B cell (primary cell): ENCODE measurements around the gene FRMD7. TPM values are rescaled to one million over a fixed set of nuclear protein-coding genes. Genes with fewer than 3 reads are reported as not detected.

Experiments
- ATAC-seq: fragments of 200-7000 bp; cut with Tn5 transposase; one replicate; pipeline ENCODE4 v1.10.0; 2021; ENCODE audit warnings: low read depth, mild to moderate bottlenecking, moderate number of reproducible peaks, moderate library complexity
- CTCF ChIA-PET: fragments of 350-600 bp; sonication (Branson Sonifier 250); formaldehyde crosslinking; loops from one replicate; lab custom pipeline; 2021; ENCODE audit warnings: antibody characterized with exemption, inconsistent platforms; lab: Charles Lee
- POLR2A ChIA-PET: fragments of 350-600 bp; sonication (Branson Sonifier 250); formaldehyde crosslinking; loops from one replicate; lab custom pipeline; 2021; ENCODE audit warnings: antibody characterized with exemption; lab: Charles Lee
- DNase-seq: peaks from one replicate; pipeline ENCODE4 v3.0.0; 2013
- H2AFZ ChIP-seq: 2 replicates; pipeline ENCODE4 v1.6.1; 2012; ENCODE audit warnings: mild to moderate bottlenecking, low read depth, low read length; ENCODE audit not compliant: insufficient read depth, poor library complexity, severe bottlenecking
- H3K27ac ChIP-seq, 2 donors: 1 replicate in 1 of 2; 2 replicates in 1 of 2; pipeline ENCODE4 v1.5.1; 2012 to 2013; ENCODE audit warnings: low read length in 2 of 2, mild to moderate bottlenecking in 2 of 2, moderate library complexity in 1 of 2
- H3K27me3 ChIP-seq, 4 experiments: fragments of 200-600 bp in 1 of 4; sonication (generic) in 1 of 4; replicated peaks in 1 of 4; 1 replicate in 2 of 4; 2 replicates in 2 of 4; pipeline versions ENCODE4 v1.6.1 to v1.7.0; 2013 to 2016; ENCODE audit warnings: low read length in 3 of 4, mild to moderate bottlenecking in 2 of 4, mixed read lengths in 1 of 4, moderate library complexity in 1 of 4; ENCODE audit not compliant: insufficient read depth in 4 of 4, control insufficient read depth in 3 of 4; ENCODE audit errors: control extremely low read depth in 1 of 4
- H3K36me3 ChIP-seq, 2 experiments: replicated peaks in 1 of 2; 1 replicate in 1 of 2; 2 replicates in 1 of 2; pipeline versions ENCODE4 v1.6.1 to v1.7.1; 2013; ENCODE audit warnings: low read length in 1 of 2; ENCODE audit not compliant: insufficient read depth in 2 of 2, control insufficient read depth in 1 of 2; ENCODE audit errors: control extremely low read depth in 1 of 2, extremely low read depth in 1 of 2
- H3K4me1 ChIP-seq, 2 donors: fragments of 200-600 bp in 1 of 2; sonication (generic) in 1 of 2; 1 replicate in 1 of 2; 2 replicates in 1 of 2; pipeline versions ENCODE4 v1.5.1 to v1.6.1; 2013 to 2017; ENCODE audit warnings: low read length in 2 of 2; ENCODE audit not compliant: control insufficient read depth in 2 of 2, insufficient read depth in 2 of 2
- H3K4me2 ChIP-seq: replicated peaks from 2 replicates; pipeline ENCODE3; 2012; ENCODE audit warnings: mild to moderate bottlenecking, low read depth, low read length; ENCODE audit not compliant: poor library complexity, severe bottlenecking
- H3K4me3 ChIP-seq, 5 experiments: fragments of 200-600 bp in 1 of 5; sonication (generic) in 1 of 5; 1 replicate in 3 of 5; 2 replicates in 2 of 5; pipeline versions ENCODE4 v1.5.1 to v1.7.0; 2011 to 2016; ENCODE audit warnings: low read length in 4 of 5, mild to moderate bottlenecking in 4 of 5, low read depth in 2 of 5, control low read depth in 1 of 5, moderate library complexity in 1 of 5; ENCODE audit not compliant: insufficient read depth in 1 of 5; ENCODE audit errors: control extremely low read depth in 1 of 5, extremely low read depth in 1 of 5
- H3K79me2 ChIP-seq: fragments of 200-600 bp; sonication (generic); one replicate; pipeline ENCODE4 v1.6.0; 2016; ENCODE audit warnings: low read length; ENCODE audit not compliant: control insufficient read depth, insufficient read depth
- H3K9ac ChIP-seq: fragments of 200-600 bp; sonication (generic); 2 replicates; pipeline ENCODE4 v1.6.1; 2017; ENCODE audit warnings: mild to moderate bottlenecking, low read length, moderate library complexity
- H3K9me3 ChIP-seq, 3 donors: one replicate each; pipeline versions ENCODE4 v1.6.1 to v1.7.1; 2013; ENCODE audit warnings: low read length in 2 of 3; ENCODE audit not compliant: control insufficient read depth in 2 of 3, insufficient read depth in 1 of 3; ENCODE audit errors: control extremely low read depth in 1 of 3
- H4K20me1 ChIP-seq: 2 replicates; pipeline ENCODE4 v1.6.0; 2012; ENCODE audit warnings: mild to moderate bottlenecking, low read length; ENCODE audit not compliant: insufficient read depth, control insufficient read depth, poor library complexity, severe bottlenecking
- H3K27ac Mint-ChIP-seq: one replicate; pipeline ENCODE4 v1.8.0; 2021; ENCODE audit warnings: mixed read lengths
- H3K27me3 Mint-ChIP-seq: one replicate; pipeline ENCODE4 v1.8.0; 2021; ENCODE audit warnings: mixed read lengths
- H3K4me1 Mint-ChIP-seq: one replicate; pipeline ENCODE4 v1.8.0; 2021; ENCODE audit warnings: mixed read lengths
- H3K4me3 Mint-ChIP-seq: one replicate; pipeline ENCODE4 v1.8.0; 2021; ENCODE audit warnings: mixed read lengths
- H3K9me3 Mint-ChIP-seq: one replicate; pipeline ENCODE4 v1.8.0; 2022; ENCODE audit warnings: mixed read lengths; ENCODE audit not compliant: insufficient read depth
- CTCF ChIP-seq: fragments of 200-600 bp; IDR thresholded peaks from one replicate; pipeline ENCODE4 v1.8.0; 2022; ENCODE audit warnings: antibody characterized with exemption, mild to moderate bottlenecking
- EZH2 ChIP-seq: IDR thresholded peaks from 2 replicates; pipeline ENCODE4 v1.6.1; 2012; ENCODE audit warnings: borderline replicate concordance, low read depth, mild to moderate bottlenecking, moderate library complexity, low read length; ENCODE audit not compliant: insufficient read depth, poor library complexity, severe bottlenecking
- WGBS: methylation state at CpG from one replicate; pipeline ENCODE4 v1.1.5; 2013; ENCODE audit warnings: missing lambda C conversion rate; ENCODE audit not compliant: insufficient coverage; 5-methylcytosine and 5-hydroxymethylcytosine counted together
- intact Hi-C: fragments of 100-400 bp; cut with micrococcal nuclease; formaldehyde crosslinking; loops from one replicate; pipeline ENCODE4 v1.10.0; 2022
- polyA plus RNA-seq: library from polyadenylated mRNA; depleted of rRNA; stranded (reverse); fragments of >200 nt; gene quantifications from 2 replicates; pipeline ENCODE4 v1.2.3, GENCODE V29; 2012
- total RNA-seq, 2 donors: library from RNA; stranded (reverse); fragments of 120-200 nt in 1 of 2; gene quantifications; 1 replicate in 1 of 2; 2 replicates in 1 of 2; pipeline versions ENCODE4 v1.2.3 to v1.2.4, GENCODE V29; 2013 to 2022

FRMD7 gene
- total and polyA plus RNA-seq, 2 donors (not counting 1 experiment from before 2014, with no cell fraction given): not detected

GRCh38 chrX:132063862-132064261, 64.0 kb downstream of the FRMD7 start:
- TF ChIP-seq EZH2 (no peak), CTCF (no peak)
- ChIA-PET CTCF (no interaction called here), POLR2A (no interaction called here)
- H3K4me3 Mint-ChIP-seq: no peak overlapping the region
- intact Hi-C loops: no loop called here
- Histone ChIP-seq H3K9me3 (no peaks in the 10 kb centered on the region), H3K27me3 (no peaks in the 10 kb centered on the region), H3K9ac (no peak overlapping the region), H3K27ac (no peak overlapping the region), H3K4me3 (no peak overlapping the region), H3K4me2 (no peak overlapping the region), H3K4me1 (no peaks in the 10 kb centered on the region), H3K36me3 (peaks cover 0 to 12% of the 10 kb centered on the region in 2 experiments), H2AFZ (no peak overlapping the region), H3K79me2 (no peaks in the 10 kb centered on the region), H4K20me1 (no peaks in the 10 kb centered on the region)
- no peak for ATAC-seq
- H3K27me3 Mint-ChIP-seq: no peaks in the 10 kb centered on the region
- H3K27ac Mint-ChIP-seq: no peak overlapping the region
- DNase-seq: no peak
- no CpG with 5 or more reads among the region's 4 CpGs for WGBS
- no peaks in the 10 kb centered on the region for H3K9me3 Mint-ChIP-seq
- peaks cover 20% of the 10 kb centered on the region for H3K4me1 Mint-ChIP-seq

- Histone ChIP-seq H3K36me3 (peaks cover 0 to 7% of the 10 kb centered on the region in 2 experiments), H3K27ac (no peak overlapping the region), H3K9ac (no peak overlapping the region), H3K9me3 (no peaks in the 10 kb centered on the region), H3K27me3 (no peaks in the 10 kb centered on the region), H3K4me2 (no peak overlapping the region), H4K20me1 (no peaks in the 10 kb centered on the region), H3K4me1 (no peaks in the 10 kb centered on the region), H2AFZ (no peak overlapping the region), H3K4me3 (no peak overlapping the region), H3K79me2 (no peaks in the 10 kb centered on the region)
- DNase-seq (no peak), ATAC-seq (no peak)
- no peak overlapping the region for H3K4me3 Mint-ChIP-seq
- H3K9me3 Mint-ChIP-seq: no peaks in the 10 kb centered on the region
- no peak overlapping the region for H3K27ac Mint-ChIP-seq
- WGBS: no CpG with 5 or more reads among the region's 3 CpGs
- no peaks in the 10 kb centered on the region for H3K27me3 Mint-ChIP-seq
- ChIA-PET POLR2A (no interaction called here), CTCF (no interaction called here)
- TF ChIP-seq CTCF (no peak), EZH2 (no peak)
- intact Hi-C loops: no loop called here
- H3K4me1 Mint-ChIP-seq: peaks cover 20% of the 10 kb centered on the region
Observed at GRCh38 chrX:132063334-132063733, 64.5 kb downstream of the FRMD7 start.
